NT2/D1 (cell line): ENCODE results near the gene CHTF8.

ENCODE experiments used
- SUZ12 ChIP-seq: IDR thresholded peaks from 2 replicates; pipeline ENCODE4 v1.6.1; 2011; ENCODE audit not compliant: insufficient read length, insufficient read depth; ENCODE audit errors: extremely low read depth
- YY1 ChIP-seq: IDR thresholded peaks from 2 replicates; pipeline ENCODE4 v1.6.1; 2011; ENCODE audit not compliant: insufficient read length, insufficient read depth
- ZNF274 ChIP-seq: IDR thresholded peaks from 2 replicates; pipeline ENCODE4 v1.6.1; 2011; ENCODE audit warnings: mild to moderate bottlenecking, low read depth, low read length

DNA sequence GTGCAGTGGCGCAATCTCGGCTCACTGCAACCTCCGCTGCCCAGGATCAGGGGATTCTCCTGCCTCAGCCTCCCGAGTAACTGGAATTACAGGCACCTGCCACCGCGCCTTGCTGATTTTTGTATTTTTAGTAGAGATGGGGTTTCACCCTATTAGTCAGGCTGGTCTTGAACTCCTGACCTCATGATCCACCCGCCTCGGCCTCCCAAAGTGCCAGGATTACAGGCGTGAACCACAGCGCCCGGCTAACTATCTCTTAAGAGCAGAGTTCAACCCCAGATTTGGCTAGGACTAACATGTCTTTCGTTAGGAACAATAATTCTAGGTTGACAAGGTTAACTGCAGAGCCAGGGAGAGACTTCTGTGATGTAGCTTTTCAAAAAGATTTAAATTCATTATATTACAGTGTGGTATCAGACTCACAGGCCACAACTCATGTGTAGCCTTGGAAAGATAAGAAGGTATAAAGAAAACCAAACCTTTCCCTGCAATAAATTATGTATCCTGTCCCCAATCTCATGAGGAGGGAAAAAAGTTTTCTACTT lies 4.3 kb downstream of the CHTF8 start:
- no peak for TF ChIP-seq YY1
- no peak for TF ChIP-seq ZNF274
- no peak for TF ChIP-seq SUZ12
